NCI-H2029 (cell line): Measurements from ENCODE around the gene MAPRE2.
A peak's percentile ranks its signal among the peaks of the same experiment; 100 is the strongest.
"Not testable (repeated sequence)": the region's sequence is repeated elsewhere in the genome, so short reads cannot be mapped to it uniquely, and the experiment has no call there.

Source experiments
- DNase-seq: peaks from one replicate; lab custom pipeline; 2025; lab: John Stamatoyannopoulos, UW

MAPRE2 gene

GRCh38 chr18:35122586-35123224 lies 81.5 kb downstream of the MAPRE2 start:
- no peak for DNase-seq

- no peak for DNase-seq
Observed at GRCh38 chr18:35123811-35124210, 82.6 kb downstream of the MAPRE2 start.

GRCh38 chr18:35127201-35127600 lies 86.0 kb downstream of the MAPRE2 start:
- DNase-seq, result no peak

- no peak for DNase-seq
Observed at GRCh38 chr18:35128675-35129074, 87.5 kb downstream of the MAPRE2 start.

- no peak for DNase-seq
Observed at GRCh38 chr18:35130236-35130635, 89.0 kb downstream of the MAPRE2 start.

GRCh38 chr18:35131387-35132020 lies 90.3 kb downstream of the MAPRE2 start:
- DNase-seq, result no peak

GRCh38 chr18:35132021-35132902 lies 91.0 kb downstream of the MAPRE2 start:
- no peak for DNase-seq

GRCh38 chr18:35134190-35134730 lies 93.0 kb downstream of the MAPRE2 start:
- DNase-seq, result no peak

- no peak for DNase-seq
Observed at GRCh38 chr18:35134791-35135531, 93.7 kb downstream of the MAPRE2 start.

- DNase-seq, result no peak
Observed at GRCh38 chr18:35136248-35136647, 95.0 kb downstream of the MAPRE2 start.

GRCh38 chr18:35136885-35137284 lies 95.7 kb downstream of the MAPRE2 start:
- no peak for DNase-seq

- no peak for DNase-seq
Observed at GRCh38 chr18:35137632-35138031, 96.4 kb downstream of the MAPRE2 start.

GRCh38 chr18:35138773-35139172 lies 97.6 kb downstream of the MAPRE2 start:
- no peak for DNase-seq

GRCh38 chr18:35139517-35139916 lies 98.3 kb downstream of the MAPRE2 start:
- DNase-seq, result no peak

- no peak for DNase-seq
Observed at GRCh38 chr18:35141077-35141476, 99.9 kb downstream of the MAPRE2 start.

GRCh38 chr18:35141567-35142274 lies 100.5 kb downstream of the MAPRE2 start:
- DNase-seq, result no peak

- no peak for DNase-seq
Observed at GRCh38 chr18:35142275-35142615, 101.0 kb downstream of the MAPRE2 start.

- peak; percentile 85 for DNase-seq
Observed at GRCh38 chr18:35143622-35144596, 102.7 kb downstream of the MAPRE2 start.

- DNase-seq, result no peak
Observed at GRCh38 chr18:35144698-35145097, 103.5 kb downstream of the MAPRE2 start.

GRCh38 chr18:35150195-35150594 lies 109.0 kb downstream of the MAPRE2 start:
- DNase-seq, result not testable (repeated sequence)
